MCF 10A (cell line): ENCODE data around the gene CATSPERD. TPM values are rescaled to one million over a fixed set of nuclear protein-coding genes. Genes with fewer than 3 reads are reported as not detected.

Experiments
- BruUV-seq: library from RNA; stranded (reverse); fragments of 400-500 nt; replicated peaks from 2 replicates; lab custom pipeline; 2021; lab: Mats Ljungman, UMichigan
- CTCF ChIA-PET: fragments of 300-600 bp; sonication (Branson Sonifier 250); formaldehyde crosslinking; extraction: SDS; loops from one replicate; lab custom pipeline; 2021; ENCODE audit warnings: antibody characterized with exemption, inconsistent platforms; lab: Yijun Ruan, JAX
- POLR2A ChIA-PET: fragments of 300-600, 350-650 bp; sonication (Branson Sonifier 250); formaldehyde crosslinking; extraction: SDS; loops from one replicate; lab custom pipeline; 2020; ENCODE audit warnings: antibody characterized with exemption, inconsistent platforms; lab: Yijun Ruan, JAX
- DNase-seq: peaks from one replicate; pipeline ENCODE4 v3.0.0-alpha.2; 2018; ENCODE audit not compliant: unreplicated experiment
- H3K27ac Mint-ChIP-seq: one replicate; pipeline ENCODE4 v1.8.0; 2022; ENCODE audit warnings: mild to moderate bottlenecking, low read depth, mixed read lengths; ENCODE audit not compliant: unreplicated experiment
- H3K27me3 Mint-ChIP-seq: one replicate; pipeline ENCODE4 v1.8.0; 2022; ENCODE audit warnings: mixed read lengths; ENCODE audit not compliant: insufficient read depth, unreplicated experiment
- H3K36me3 Mint-ChIP-seq: one replicate; pipeline ENCODE4 v1.8.0; 2022; ENCODE audit warnings: mild to moderate bottlenecking, moderate library complexity, mixed read lengths; ENCODE audit not compliant: insufficient read depth, unreplicated experiment
- H3K4me1 Mint-ChIP-seq: one replicate; pipeline ENCODE4 v1.8.0; 2022; ENCODE audit warnings: mixed read lengths; ENCODE audit not compliant: insufficient read depth, unreplicated experiment
- H3K4me3 Mint-ChIP-seq: one replicate; pipeline ENCODE4 v1.8.0; 2022; ENCODE audit warnings: mild to moderate bottlenecking, moderate library complexity, mixed read lengths; ENCODE audit not compliant: unreplicated experiment
- H3K9me3 Mint-ChIP-seq: one replicate; pipeline ENCODE4 v1.8.0; 2022; ENCODE audit warnings: mixed read lengths; ENCODE audit not compliant: unreplicated experiment
- CTCF ChIP-seq: fragments of 200-600 bp; IDR thresholded peaks from one replicate; pipeline ENCODE4 v1.8.0; 2022; ENCODE audit warnings: antibody characterized with exemption, mild to moderate bottlenecking; ENCODE audit not compliant: unreplicated experiment
- intact Hi-C: fragments of 100-400 bp; cut with micrococcal nuclease; formaldehyde crosslinking; loops from 2 replicates; pipeline ENCODE4 v1.14.1; 2022
- total RNA-seq: library from RNA; stranded (reverse); gene quantifications from 2 replicates; pipeline ENCODE4 v1.2.3, GENCODE V29; 2022

CATSPERD gene
- total RNA-seq, 1 experiment from 2014 or later: not detected

- Mint-ChIP-seq H3K4me3 (no peak overlapping the region), H3K27ac (no peak overlapping the region), H3K4me1 (peaks cover 4% of the 10 kb centered on the region), H3K9me3 (peaks cover 11% of the 10 kb centered on the region), H3K27me3 (peaks cover 28% of the 10 kb centered on the region), H3K36me3 (no peaks in the 10 kb centered on the region)
- ChIA-PET POLR2A (no interaction called here), CTCF (no interaction called here)
- intact Hi-C loops: no loop called here
- DNase-seq: no peak
- no peak for TF ChIP-seq CTCF
- BruUV-seq: no TSS peak
Observed at GRCh38 chr19:5765220-5765619, 44.8 kb downstream of the CATSPERD start.

DNA sequence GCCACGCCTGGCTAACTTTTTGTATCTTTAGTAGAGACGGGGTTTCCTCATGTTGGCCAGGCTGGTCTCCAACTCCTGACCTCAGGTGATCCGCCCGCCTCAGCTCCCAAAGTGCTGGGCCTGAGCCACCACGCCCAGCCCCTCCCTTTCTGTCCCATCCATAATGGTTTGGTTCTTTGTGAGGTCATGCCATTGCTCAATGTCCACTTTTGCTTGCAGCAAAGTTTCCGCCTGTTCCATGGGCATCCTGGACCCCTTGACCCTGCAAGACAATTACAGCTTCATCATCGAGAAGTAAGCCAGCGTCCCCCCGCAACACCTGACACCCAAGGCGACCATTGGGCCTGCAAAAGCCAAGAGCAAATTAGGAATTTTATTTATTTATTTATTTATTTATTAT is 47.5 kb downstream of the CATSPERD start:
- Mint-ChIP-seq H3K27me3 (peaks cover 4% of the 10 kb centered on the region), H3K36me3 (no peaks in the 10 kb centered on the region), H3K4me3 (no peak overlapping the region), H3K4me1 (peaks cover 4% of the 10 kb centered on the region), H3K9me3 (peaks cover 2% of the 10 kb centered on the region), H3K27ac (no peak overlapping the region)
- intact Hi-C loops: no loop called here
- DNase-seq: no peak
- TF ChIP-seq CTCF: no peak
- POLR2A ChIA-PET: interaction anchor here (0.6 to 1.6 kb wide), 2 partner anchors 30 to 48 kb away, joined by 3 read pairs; partner anchors contain the start of gene CATSPERD
- CTCF ChIA-PET: interaction anchor here (1.0 kb wide), 1 partner anchor 37 kb away, joined by 3 read pairs; the partner anchor contains the start of gene NRTN
- BruUV-seq: no TSS peak

GRCh38 chr19:5772416-5772815 is 52.0 kb downstream of the CATSPERD start:
- Mint-ChIP-seq H3K4me3 (no peak overlapping the region), H3K36me3 (no peaks in the 10 kb centered on the region), H3K27ac (no peak overlapping the region), H3K9me3 (no peaks in the 10 kb centered on the region), H3K4me1 (peaks cover 9% of the 10 kb centered on the region), H3K27me3 (no peaks in the 10 kb centered on the region)
- POLR2A ChIA-PET: no interaction called here
- intact Hi-C loops: no loop called here
- TF ChIP-seq CTCF: no peak
- CTCF ChIA-PET: interaction anchor here (2.7 to 4.4 kb wide), 2 partner anchors 23 to 32 kb away, joined by 11 to 29 read pairs; no protein-coding TSS in a partner anchor
- DNase-seq: no peak
- BruUV-seq: no TSS peak

DNA sequence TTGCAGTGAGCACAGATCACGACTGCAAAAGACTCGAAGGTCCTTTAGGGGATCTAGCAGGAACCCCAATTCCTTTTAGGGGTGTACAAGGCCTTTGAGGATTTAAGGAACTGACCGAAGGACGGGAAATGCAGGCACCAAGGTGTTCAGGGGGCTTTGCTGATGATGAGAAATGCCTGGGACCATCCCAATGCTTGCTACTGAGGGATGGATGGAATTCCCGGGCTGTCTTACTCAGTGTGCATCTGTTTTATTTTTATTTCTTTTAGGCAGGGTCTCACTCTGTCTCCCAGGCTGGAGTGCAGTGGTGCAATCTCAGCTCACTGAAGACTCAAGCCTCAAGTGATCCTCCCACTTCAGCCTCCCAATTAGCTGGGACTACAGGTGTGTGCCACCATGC is 52.8 kb downstream of the CATSPERD start:
- ChIA-PET CTCF (interaction anchor here (0.6 to 4.4 kb wide), 7 partner anchors 22 to 1410 kb away, joined by 3 to 29 read pairs (median 3); no protein-coding TSS in a partner anchor), POLR2A (no interaction called here)
- Mint-ChIP-seq H3K36me3 (no peaks in the 10 kb centered on the region), H3K4me1 (peaks cover 5% of the 10 kb centered on the region), H3K4me3 (no peak overlapping the region), H3K9me3 (no peaks in the 10 kb centered on the region), H3K27me3 (no peaks in the 10 kb centered on the region), H3K27ac (peak overlapping the region; percentile 19)
- intact Hi-C loops: loop anchor here (1.0 kb wide), 2 partner anchors 18 to 53 kb away; partner anchors contain the start of genes CATSPERD, DUS3L and LONP1
- DNase-seq: no peak
- TF ChIP-seq CTCF: no peak
- BruUV-seq: no TSS peak
